HCT116 (cell line): ENCODE data around the gene DPH2. TPM values are rescaled to one million over a fixed set of nuclear protein-coding genes. Genes with fewer than 3 reads are reported as not detected.

Source experiments
- ATAC-seq: fragments of 200-7000 bp; cut with Tn5 transposase; 2 replicates; pipeline ENCODE4 v1.9.1; 2020; ENCODE audit warnings: mild to moderate bottlenecking, moderate library complexity
- BruUV-seq: library from RNA; stranded (reverse); fragments of 400-500 nt; replicated peaks from 2 replicates; lab custom pipeline; 2021; lab: Mats Ljungman, UMichigan
- CTCF ChIA-PET: fragments of 300-600 bp; sonication (Branson Sonifier 250); formaldehyde crosslinking; loops from one replicate; lab custom pipeline; 2021; ENCODE audit warnings: antibody characterized with exemption; lab: Charles Lee
- POLR2A ChIA-PET: fragments of 300-600, 350-600 bp; sonication (Branson Sonifier 250); formaldehyde crosslinking; loops from one replicate; lab custom pipeline; 2021; ENCODE audit warnings: antibody characterized with exemption; lab: Charles Lee
- RAD21 ChIA-PET, 2 experiments: fragments of 300-600 bp; sonication (Branson Sonifier 250); formaldehyde crosslinking; loops; one replicate each; lab custom pipeline; 2023; ENCODE audit warnings: low total read pairs in 2 of 2; ENCODE audit not compliant: uncharacterized antibody in 2 of 2, unreplicated experiment in 2 of 2, low non-redundant PET in 1 of 2; lab: Charles Lee
- DNase-seq: peaks from one replicate; pipeline ENCODE4 v3.0.0-alpha.2; 2010; ENCODE audit warnings: low read depth, low spot score
- H2AFZ ChIP-seq: fragments of 200-600 bp; shearing (Covaris generic), sonication (generic); 2 replicates; pipeline ENCODE4 v1.6.1; 2017; ENCODE audit warnings: low read depth, mixed run types, mixed read lengths, antibody characterized with exemption, low read length; ENCODE audit not compliant: poor library complexity, severe bottlenecking
- H3K27ac ChIP-seq: 2 replicates; pipeline ENCODE4 v1.5.1; 2012; ENCODE audit warnings: low read depth, low read length
- H3K27me3 ChIP-seq: fragments of 200-600 bp; sonication (generic); 2 replicates; pipeline ENCODE4 v1.6.1; 2016; ENCODE audit warnings: mixed run types, low read length, mixed read lengths; ENCODE audit not compliant: insufficient read depth
- H3K36me3 ChIP-seq, 2 experiments: fragments of 200-500 bp in 1 of 2; fragments of 200-600 bp in 1 of 2; sonication (Bioruptor generic) in 1 of 2; sonication (generic) in 1 of 2; 2 replicates each; pipeline versions ENCODE4 v1.5.1 to v1.6.1; 2014 to 2016; ENCODE audit warnings: low read length in 2 of 2, inconsistent platforms in 1 of 2, mixed read lengths in 1 of 2, mixed run types in 1 of 2; ENCODE audit not compliant: insufficient read depth in 2 of 2, control insufficient read depth in 1 of 2
- H3K4me1 ChIP-seq, 2 experiments: fragments of 200-600 bp in 1 of 2; sonication (generic) in 1 of 2; 2 replicates each; pipeline versions ENCODE4 v1.5.1 to v1.6.1; 2012 to 2017; ENCODE audit warnings: low read length in 2 of 2, inconsistent platforms in 1 of 2, mild to moderate bottlenecking in 1 of 2, mixed read lengths in 1 of 2, mixed run types in 1 of 2, moderate library complexity in 1 of 2; ENCODE audit not compliant: insufficient read depth in 2 of 2, control insufficient read depth in 1 of 2
- H3K4me2 ChIP-seq: fragments of 200-600 bp; sonication (generic); 2 replicates; pipeline ENCODE4 v1.6.1; 2017; ENCODE audit warnings: mixed run types, low read length, mixed read lengths
- H3K4me3 ChIP-seq, 2 experiments: fragments of 200-600 bp in 1 of 2; sonication (generic) in 1 of 2; replicated peaks in 1 of 2; 2 replicates each; pipeline ENCODE4 v1.5.1; 2011 to 2016; ENCODE audit warnings: low read length in 2 of 2, control low read depth in 1 of 2, low read depth in 1 of 2, mild to moderate bottlenecking in 1 of 2, mixed read lengths in 1 of 2, mixed run types in 1 of 2
- H3K79me2 ChIP-seq: fragments of 200-600 bp; sonication (generic); 2 replicates; pipeline ENCODE4 v1.6.1; 2017; ENCODE audit warnings: mild to moderate bottlenecking, mixed run types, low read length, moderate library complexity, mixed read lengths; ENCODE audit not compliant: insufficient read depth
- H3K9ac ChIP-seq: fragments of 200-600 bp; sonication (generic); 2 replicates; pipeline ENCODE4 v1.6.1; 2016; ENCODE audit warnings: low read length, mixed read lengths
- H3K9me2 ChIP-seq: fragments of 200-600 bp; sonication (generic), shearing (Covaris generic); 2 replicates; pipeline ENCODE4 v1.6.1; 2017; ENCODE audit warnings: mixed run types, mild to moderate bottlenecking, moderate library complexity; ENCODE audit not compliant: insufficient read depth
- H3K9me3 ChIP-seq, 2 experiments: fragments of 200-500 bp in 1 of 2; fragments of 200-600 bp in 1 of 2; sonication (Bioruptor generic) in 1 of 2; sonication (generic) in 1 of 2; 2 replicates each; pipeline ENCODE4 v1.6.1; 2014 to 2017; ENCODE audit warnings: low read length in 2 of 2, mixed read lengths in 2 of 2, inconsistent platforms in 1 of 2, low read depth in 1 of 2, mild to moderate bottlenecking in 1 of 2, mixed run types in 1 of 2, moderate library complexity in 1 of 2; ENCODE audit not compliant: control insufficient read depth in 1 of 2, insufficient read depth in 1 of 2
- H4K20me1 ChIP-seq: fragments of 200-600 bp; sonication (generic), shearing (Covaris generic); 2 replicates; pipeline ENCODE4 v1.6.1; 2017; ENCODE audit warnings: mixed run types, mild to moderate bottlenecking, moderate library complexity; ENCODE audit not compliant: insufficient read depth
- EGR1 ChIP-seq: IDR thresholded peaks from 2 replicates; pipeline ENCODE4 v1.6.1; 2012; ENCODE audit warnings: low read depth
- EZH2 ChIP-seq: fragments of 200-600 bp; sonication (generic); IDR thresholded peaks from 2 replicates; pipeline ENCODE4 v1.6.1; 2017; ENCODE audit warnings: antibody characterized with exemption, mixed run types
- SIN3A ChIP-seq: IDR thresholded peaks from 2 replicates; pipeline ENCODE4 v1.6.1; 2012; ENCODE audit warnings: low read depth
- intact Hi-C: fragments of 100-400 bp; cut with micrococcal nuclease; formaldehyde crosslinking; loops from 2 replicates; pipeline ENCODE4 v1.10.0; 2022
- total RNA-seq: library from RNA; stranded (reverse); gene quantifications from one replicate; pipeline ENCODE4 v1.2.1, GENCODE V29; 2021; ENCODE audit not compliant: unreplicated experiment
- TF ChIP-seq, protein P1 (sequence below): IDR thresholded peaks from 2 replicates; pipeline ENCODE4 v1.6.1; 2011; ENCODE audit warnings: mild to moderate bottlenecking, low read length, moderate library complexity; ENCODE audit not compliant: insufficient replicate concordance; ENCODE audit errors: extremely low read depth
- TF ChIP-seq, protein P2 (sequence below), 3 experiments: fragments of 200-600 bp in 1 of 3; sonication (generic) in 1 of 3; IDR thresholded peaks in 2 of 3; conservative IDR thresholded peaks in 1 of 3; 2 replicates each; pipeline ENCODE4 v1.5.1; 2012 to 2017; ENCODE audit warnings: low read depth in 2 of 3, low read length in 2 of 3, antibody characterized with exemption in 1 of 3, borderline replicate concordance in 1 of 3, control low read depth in 1 of 3, mild to moderate bottlenecking in 1 of 3, mixed read lengths in 1 of 3, mixed run types in 1 of 3, moderate library complexity in 1 of 3; ENCODE audit not compliant: insufficient read depth in 1 of 3
- TF ChIP-seq, protein P3 (sequence below): IDR thresholded peaks from 2 replicates; pipeline ENCODE4 v1.6.1; 2012

Gene DPH2
- total RNA-seq, 1 experiment from 2014 or later, result 53.2 TPM

DNA sequence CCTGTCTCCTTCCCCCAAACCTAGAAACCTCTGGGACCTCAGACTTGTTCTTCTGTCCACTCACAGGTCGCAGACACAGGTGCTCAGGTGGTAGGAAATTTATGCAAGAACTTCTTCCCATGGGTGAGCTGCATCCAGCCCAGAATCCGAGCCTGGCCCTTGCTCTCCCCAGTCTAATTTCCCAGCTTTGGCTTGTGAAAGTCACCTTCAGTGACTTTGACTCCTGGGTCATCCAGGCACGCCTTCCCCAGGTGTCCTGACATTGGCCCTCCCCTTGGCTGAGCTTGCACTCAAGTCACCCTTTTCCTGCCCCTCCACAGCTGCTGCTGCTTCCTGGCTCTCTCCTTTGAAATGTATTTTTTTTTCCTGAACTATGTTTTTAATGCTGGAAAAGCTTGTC, 16.4 kb upstream of the DPH2 start:
- Histone ChIP-seq H3K9ac (no peak overlapping the region), H3K27me3 (no peaks in the 10 kb centered on the region), H3K9me3 (no peaks in the 10 kb centered on the region), H3K36me3 (0 out of 4 replicates have a peak, but pooled peaks cover 3 to 4% of the 10 kb centered on the region in 2 experiments), H4K20me1 (no peaks in the 10 kb centered on the region), H3K4me2 (no peak overlapping the region), H3K27ac (no peak overlapping the region), H3K4me3 (no peak overlapping the region), H2AFZ (no peak overlapping the region), H3K4me1 (peaks cover 0 to under 1% of the 10 kb centered on the region in 2 experiments; a peak in 1 of 4 replicates), H3K9me2 (no peaks in the 10 kb centered on the region), H3K79me2 (no peaks in the 10 kb centered on the region; the same call in 1 of the 2 replicates)
- no TSS peak for BruUV-seq
- TF ChIP-seq, protein P1, sequence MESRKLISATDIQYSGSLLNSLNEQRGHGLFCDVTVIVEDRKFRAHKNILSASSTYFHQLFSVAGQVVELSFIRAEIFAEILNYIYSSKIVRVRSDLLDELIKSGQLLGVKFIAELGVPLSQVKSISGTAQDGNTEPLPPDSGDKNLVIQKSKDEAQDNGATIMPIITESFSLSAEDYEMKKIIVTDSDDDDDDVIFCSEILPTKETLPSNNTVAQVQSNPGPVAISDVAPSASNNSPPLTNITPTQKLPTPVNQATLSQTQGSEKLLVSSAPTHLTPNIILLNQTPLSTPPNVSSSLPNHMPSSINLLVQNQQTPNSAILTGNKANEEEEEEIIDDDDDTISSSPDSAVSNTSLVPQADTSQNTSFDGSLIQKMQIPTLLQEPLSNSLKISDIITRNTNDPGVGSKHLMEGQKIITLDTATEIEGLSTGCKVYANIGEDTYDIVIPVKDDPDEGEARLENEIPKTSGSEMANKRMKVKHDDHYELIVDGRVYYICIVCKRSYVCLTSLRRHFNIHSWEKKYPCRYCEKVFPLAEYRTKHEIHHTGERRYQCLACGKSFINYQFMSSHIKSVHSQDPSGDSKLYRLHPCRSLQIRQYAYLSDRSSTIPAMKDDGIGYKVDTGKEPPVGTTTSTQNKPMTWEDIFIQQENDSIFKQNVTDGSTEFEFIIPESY, result no peak
- TF ChIP-seq, protein P2, sequence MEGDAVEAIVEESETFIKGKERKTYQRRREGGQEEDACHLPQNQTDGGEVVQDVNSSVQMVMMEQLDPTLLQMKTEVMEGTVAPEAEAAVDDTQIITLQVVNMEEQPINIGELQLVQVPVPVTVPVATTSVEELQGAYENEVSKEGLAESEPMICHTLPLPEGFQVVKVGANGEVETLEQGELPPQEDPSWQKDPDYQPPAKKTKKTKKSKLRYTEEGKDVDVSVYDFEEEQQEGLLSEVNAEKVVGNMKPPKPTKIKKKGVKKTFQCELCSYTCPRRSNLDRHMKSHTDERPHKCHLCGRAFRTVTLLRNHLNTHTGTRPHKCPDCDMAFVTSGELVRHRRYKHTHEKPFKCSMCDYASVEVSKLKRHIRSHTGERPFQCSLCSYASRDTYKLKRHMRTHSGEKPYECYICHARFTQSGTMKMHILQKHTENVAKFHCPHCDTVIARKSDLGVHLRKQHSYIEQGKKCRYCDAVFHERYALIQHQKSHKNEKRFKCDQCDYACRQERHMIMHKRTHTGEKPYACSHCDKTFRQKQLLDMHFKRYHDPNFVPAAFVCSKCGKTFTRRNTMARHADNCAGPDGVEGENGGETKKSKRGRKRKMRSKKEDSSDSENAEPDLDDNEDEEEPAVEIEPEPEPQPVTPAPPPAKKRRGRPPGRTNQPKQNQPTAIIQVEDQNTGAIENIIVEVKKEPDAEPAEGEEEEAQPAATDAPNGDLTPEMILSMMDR (IDR thresholded peaks at IDR 0.05 in 2 of 3, conservative IDR thresholded peaks at IDR 0.05 in 1 of 3; ENCODE audit: borderline replicate concordance in 1 of 3, insufficient read depth in 1 of 3, low read depth in 2 of 3, low read length in 2 of 3), result no peak
- TF ChIP-seq EZH2, result no peak
- TF ChIP-seq, protein P3, sequence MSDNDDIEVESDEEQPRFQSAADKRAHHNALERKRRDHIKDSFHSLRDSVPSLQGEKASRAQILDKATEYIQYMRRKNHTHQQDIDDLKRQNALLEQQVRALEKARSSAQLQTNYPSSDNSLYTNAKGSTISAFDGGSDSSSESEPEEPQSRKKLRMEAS, result no peak
- no peak for TF ChIP-seq EGR1
- no peak for TF ChIP-seq SIN3A
- intact Hi-C loops, result no loop called here
- ATAC-seq (no peak), DNase-seq (no peak)
- CTCF ChIA-PET, result no interaction called here
- RAD21 ChIA-PET, result no interaction called here
- POLR2A ChIA-PET, result no interaction called here
